HG03039 (cell line): Measurements from ENCODE around the gene SSR4.
"Not testable (repeated sequence)": the region's sequence is repeated elsewhere in the genome, so short reads cannot be mapped to it uniquely, and the experiment has no call there.

Experiments
- ATAC-seq: cut with Tn5 transposase; IDR thresholded peaks from one replicate; pipeline ENCODE4 v1.9.1; 2021; ENCODE audit warnings: mild to moderate bottlenecking, moderate library complexity; ENCODE audit not compliant: unreplicated experiment

SSR4 gene

GRCh38 chrX:153803211-153804099 is 9.0 kb downstream of the SSR4 start:
- no peak for ATAC-seq

GRCh38 chrX:153804100-153804595 is 9.7 kb downstream of the SSR4 start:
- ATAC-seq: no peak

GRCh38 chrX:153804621-153805020 is 10.2 kb downstream of the SSR4 start:
- no peak for ATAC-seq

GRCh38 chrX:153805436-153805835 is 11.0 kb downstream of the SSR4 start:
- ATAC-seq: no peak

GRCh38 chrX:153806999-153807575 is 12.6 kb downstream of the SSR4 start:
- no peak for ATAC-seq

GRCh38 chrX:153807976-153808375 is 13.5 kb downstream of the SSR4 start:
- no peak for ATAC-seq

GRCh38 chrX:153812220-153812619 is 17.8 kb downstream of the SSR4 start:
- no peak for ATAC-seq

- no peak for ATAC-seq
These were observed 18.7 kb downstream of the SSR4 start for GRCh38 chrX:153813161-153813560.

GRCh38 chrX:153814591-153815315 is 20.3 kb downstream of the SSR4 start:
- no peak for ATAC-seq

- no peak for ATAC-seq
These were observed 22.6 kb downstream of the SSR4 start for GRCh38 chrX:153816831-153817690.

- ATAC-seq: not testable (repeated sequence)
These were observed 23.6 kb downstream of the SSR4 start for GRCh38 chrX:153818064-153818463.

- ATAC-seq: no peak
These were observed 24.3 kb downstream of the SSR4 start for GRCh38 chrX:153818571-153819383.

GRCh38 chrX:153819384-153820040 is 25.0 kb downstream of the SSR4 start:
- ATAC-seq: no peak

GRCh38 chrX:153820601-153821000 is 26.1 kb downstream of the SSR4 start:
- ATAC-seq: no peak

- ATAC-seq: no peak
These were observed 26.6 kb downstream of the SSR4 start for GRCh38 chrX:153821066-153821465.

- no peak for ATAC-seq
These were observed 29.9 kb downstream of the SSR4 start for GRCh38 chrX:153824348-153824747.

- ATAC-seq: no peak
These were observed 30.6 kb downstream of the SSR4 start for GRCh38 chrX:153825042-153825441.

GRCh38 chrX:153827016-153827415 is 32.5 kb downstream of the SSR4 start:
- ATAC-seq: no peak

GRCh38 chrX:153827903-153828302 is 33.4 kb downstream of the SSR4 start:
- ATAC-seq: no peak
